Ovary (tissue), 9 donors: ENCODE measurements around the gene UBN2. TPM values are rescaled to one million over a fixed set of nuclear protein-coding genes. Genes with fewer than 3 reads are reported as not detected.

Experiments used
- DNase-seq, 5 donors: peaks; one replicate each; pipeline ENCODE4 v3.0.0-alpha.2; 2019 to 2020
- H3K27ac ChIP-seq, 2 donors: fragments of 200-600 bp; one replicate each; pipeline versions ENCODE4 v1.5.1 to v1.8.0; 2019 to 2022
- H3K27me3 ChIP-seq: fragments of 200-600 bp; one replicate; pipeline ENCODE4 v1.8.0; 2022
- H3K36me3 ChIP-seq: fragments of 200-600 bp; sonication (generic); one replicate; pipeline ENCODE4 v1.5.1; 2019
- H3K4me1 ChIP-seq: one replicate; pipeline ENCODE4 v1.8.1; 2013; ENCODE audit warnings: mild to moderate bottlenecking, moderate library complexity; ENCODE audit not compliant: insufficient read depth
- H3K4me3 ChIP-seq: fragments of 200-600 bp; sonication (generic); one replicate; pipeline ENCODE4 v1.5.1; 2017
- H3K9me3 ChIP-seq, 2 donors: fragments of 200-600 bp in 1 of 2; sonication (generic) in 1 of 2; one replicate each; pipeline versions ENCODE4 v1.5.1 to v1.8.1; 2013 to 2019; ENCODE audit warnings: mild to moderate bottlenecking in 1 of 2, moderate library complexity in 1 of 2
- CTCF ChIP-seq, 3 donors: fragments of 450-650 bp in 2 of 3; fragments of 200-600 bp in 1 of 3; IDR thresholded peaks; one replicate each; pipeline versions ENCODE4 v1.5.1 to v1.8.0; 2016 to 2022; ENCODE audit warnings: antibody characterized with exemption in 3 of 3, mild to moderate bottlenecking in 1 of 3
- EP300 ChIP-seq: sonication (generic); formaldehyde crosslinking; IDR thresholded peaks from one replicate; pipeline ENCODE4 v1.6.1; 2017; ENCODE audit warnings: antibody characterized with exemption
- POLR2A ChIP-seq: fragments of 450-650 bp; IDR thresholded peaks from one replicate; pipeline ENCODE4 v1.6.1; 2017; ENCODE audit warnings: antibody characterized with exemption, mild to moderate bottlenecking, moderate library complexity
- WGBS, 3 donors: extraction: QIAGEN DNeasy Blood & Tissue Kit in 1 of 3; methylation state at CpG; one replicate each; pipeline versions ENCODE4 v1.1.5 to v1.1.7; 2013 to 2017; 5-methylcytosine and 5-hydroxymethylcytosine counted together
- intact Hi-C, 4 donors: fragments of 100-400 bp; cut with DNase I; formaldehyde crosslinking; loops; one replicate each; pipeline versions ENCODE4 v1.11.0 to v1.15.1; 2022 to 2023
- polyA plus RNA-seq, 2 donors: library from polyadenylated mRNA; stranded (reverse); fragments of 200-250 nt in 1 of 2; fragments of 350-450 nt in 1 of 2; fragmentation: Illumina TruSeq in 1 of 2; extraction: RNeasy Lipid Tissue Mini Kit (QIAGEN cat#74804) in 1 of 2; gene quantifications; one replicate each; pipeline ENCODE4 v1.2.3, GENCODE V29; 2013 to 2014
- total RNA-seq, 7 donors: library from RNA; depleted of rRNA in 2 of 7; stranded (reverse); fragments of >200 nt in 2 of 7; fragmentation: NEBNext Ultra II Directional in 3 of 7; extraction: Animal tissue kit (Norgen Biotek cat#: 25700) in 3 of 7; gene quantifications; one replicate each; pipeline versions ENCODE4 v1.1.0 to v1.2.4, GENCODE V29; 2016 to 2023
- donor health status: DM: no; HTN: no; CAD: no; lungs with moderate emphysema.
- donor health status: DM: no; HTN: no; CAD: no.
- donor health status: Bipolar disorder and iron deficiency.
- donor health status: DM: yes; HTN: yes; CAD: no.
- donor health status: DM: no; HTN: no; CAD: no.
- donor health status: DM: yes; HTN: yes; CAD: no.

UBN2 gene
- total and polyA plus RNA-seq, 9 donors: 3.3 to 28.8 (median 17.5) TPM

- 97 to 100% (median 97%) methylated on average over 2 of the region's 2 CpGs for WGBS, 3 donors
- H3K36me3 ChIP-seq: no peaks in the 10 kb centered on the region
- no peaks in the 10 kb centered on the region for H3K27me3 ChIP-seq
- no peak overlapping the region for H3K4me3 ChIP-seq
- no peaks in the 10 kb centered on the region for H3K4me1 ChIP-seq
- intact Hi-C loops: no loop called here
- H3K27ac ChIP-seq: no peak overlapping the region
- no peak for TF ChIP-seq POLR2A
- no peak for TF ChIP-seq CTCF (IDR thresholded peaks at IDR 0.05)
- TF ChIP-seq EP300: no peak
- no peak for DNase-seq
- no peaks in the 10 kb centered on the region for H3K9me3 ChIP-seq
Observed at GRCh38 chr7:139186146-139186545, 44.9 kb upstream of the UBN2 start.

DNA sequence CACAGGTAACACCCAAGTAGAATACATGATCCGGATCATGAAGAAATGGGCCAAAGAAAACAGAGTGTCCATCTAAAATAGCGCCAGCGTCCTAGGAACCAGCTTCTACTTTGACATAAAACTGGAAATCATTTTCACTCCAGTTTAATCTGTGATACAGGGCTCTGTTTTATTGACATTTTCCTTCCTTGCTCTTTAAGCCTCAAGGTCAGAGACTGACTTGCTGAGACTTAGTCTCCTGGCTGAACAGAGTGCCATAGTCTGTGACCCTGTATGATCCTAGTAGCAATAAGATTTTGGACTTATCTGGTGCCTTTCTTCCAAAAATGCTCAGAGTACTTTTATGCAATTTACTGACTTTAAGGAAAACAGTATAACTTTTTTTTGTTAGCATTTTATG, 41.7 kb upstream of the UBN2 start:
- no peaks in the 10 kb centered on the region for H3K9me3 ChIP-seq
- no peak overlapping the region for H3K27ac ChIP-seq
- H3K4me3 ChIP-seq: no peak overlapping the region
- 90 to 95% (median 95%) methylated on average over 3 of the region's 3 CpGs for WGBS, 3 donors
- no peak for DNase-seq
- H3K4me1 ChIP-seq: no peaks in the 10 kb centered on the region
- no peaks in the 10 kb centered on the region for H3K36me3 ChIP-seq
- no peak for TF ChIP-seq CTCF (IDR thresholded peaks at IDR 0.05)
- TF ChIP-seq EP300: no peak
- TF ChIP-seq POLR2A: no peak
- H3K27me3 ChIP-seq: no peaks in the 10 kb centered on the region
- intact Hi-C loops: no loop called here

DNA sequence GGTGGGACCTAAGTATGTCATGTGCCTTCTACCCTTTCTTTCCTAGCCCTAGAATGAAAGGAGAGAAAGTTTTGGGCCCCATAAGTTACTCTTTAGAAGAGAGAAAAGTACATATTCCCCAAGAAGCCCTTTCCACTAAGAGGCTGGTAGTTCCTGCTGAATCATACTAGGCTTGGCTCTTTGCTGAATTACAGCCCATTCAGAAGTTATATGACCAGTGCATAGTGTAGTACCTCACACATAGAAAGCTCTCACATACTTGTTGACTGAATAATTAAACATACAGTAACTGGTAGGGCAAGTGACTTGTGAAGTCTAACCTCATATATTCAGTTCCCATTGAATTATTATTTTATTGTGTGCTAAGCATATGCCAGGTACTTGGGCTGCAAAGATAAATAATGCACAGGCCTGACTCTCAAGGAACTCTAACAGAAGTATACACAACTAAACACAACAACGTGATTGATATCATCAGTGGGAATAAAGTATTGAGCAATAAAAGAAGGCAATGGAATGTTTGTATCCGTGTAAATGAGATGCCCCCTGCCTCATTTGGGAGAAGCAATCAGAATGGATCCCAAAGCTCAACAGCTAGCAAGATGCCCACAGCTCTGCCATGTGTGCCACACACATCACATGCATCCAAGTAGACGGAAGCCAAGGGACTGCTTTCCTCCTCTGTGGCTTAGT, 38.9 kb upstream of the UBN2 start:
- intact Hi-C loops: no loop called here
- H3K27me3 ChIP-seq: no peaks in the 10 kb centered on the region
- H3K4me1 ChIP-seq: no peaks in the 10 kb centered on the region
- TF ChIP-seq CTCF (IDR thresholded peaks at IDR 0.05) (no peak), EP300 (no peak), POLR2A (no peak)
- no peaks in the 10 kb centered on the region for H3K36me3 ChIP-seq
- WGBS, 3 donors: 66 to 92% (median 86%) methylated on average over 3 of the region's 3 CpGs
- H3K9me3 ChIP-seq: no peaks in the 10 kb centered on the region
- H3K27ac ChIP-seq: no peak overlapping the region
- DNase-seq: no peak
- no peak overlapping the region for H3K4me3 ChIP-seq

DNA sequence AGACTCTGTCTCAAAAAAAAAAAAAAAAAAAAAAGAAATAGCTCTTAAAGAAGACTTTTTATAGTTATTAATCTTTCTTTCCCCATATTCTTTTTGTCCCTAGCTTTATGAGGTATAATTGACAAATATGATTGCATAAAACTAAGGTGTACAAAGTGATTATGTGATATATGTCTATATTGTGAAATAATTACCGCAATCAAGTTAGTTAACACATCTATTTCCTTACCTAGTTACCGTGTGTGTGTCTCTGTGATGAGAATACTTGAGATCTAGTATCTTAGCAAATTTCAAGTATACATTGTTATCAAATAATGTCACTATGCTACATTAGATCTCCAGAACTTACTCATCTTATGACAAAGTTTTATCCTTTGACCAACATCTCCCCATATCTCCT, 30.7 kb upstream of the UBN2 start:
- H3K4me3 ChIP-seq: no peak overlapping the region
- DNase-seq: no peak
- H3K4me1 ChIP-seq: no peaks in the 10 kb centered on the region
- no peak overlapping the region for H3K27ac ChIP-seq
- H3K27me3 ChIP-seq: no peaks in the 10 kb centered on the region
- TF ChIP-seq POLR2A (no peak), CTCF (IDR thresholded peaks at IDR 0.05) (no peak), EP300 (no peak)
- H3K36me3 ChIP-seq: no peaks in the 10 kb centered on the region
- intact Hi-C loops: no loop called here
- WGBS, 3 donors: 86 to 95% (median 94%) methylated on average over 2 of the region's 2 CpGs
- no peaks in the 10 kb centered on the region for H3K9me3 ChIP-seq
